Gastrocnemius medialis (tissue), 4 donors: ENCODE data around the gene LRWD1. TPM values are rescaled to one million over a fixed set of nuclear protein-coding genes. Genes with fewer than 3 reads are reported as not detected.
"Not testable (repeated sequence)": the region's sequence is repeated elsewhere in the genome, so short reads cannot be mapped to it uniquely, and the experiment has no call there.

Experiments used
- ATAC-seq, 2 donors: fragments of 150-250 bp; one replicate each; pipeline ENCODE4 v1.9.1; 2016
- DNase-seq, 2 donors: peaks; one replicate each; pipeline ENCODE4 v3.0.0-alpha.2; 2019
- H3K27ac ChIP-seq, 4 donors: fragments of 200-600 bp; sonication (generic); 1 replicate in 1 of 4; 2 replicates in 3 of 4; pipeline ENCODE4 v1.5.1; 2016 to 2018; ENCODE audit warnings: mild to moderate bottlenecking in 2 of 4, moderate library complexity in 1 of 4
- H3K27me3 ChIP-seq, 3 donors: fragments of 200-600 bp; sonication (generic) in 2 of 3; 1 replicate in 1 of 3; 2 replicates in 2 of 3; pipeline versions ENCODE4 v1.5.1 to v1.6.0; 2016 to 2019; ENCODE audit warnings: mild to moderate bottlenecking in 1 of 3, moderate library complexity in 1 of 3
- H3K36me3 ChIP-seq, 2 donors: fragments of 200-600 bp; sonication (generic) in 1 of 2; one replicate each; pipeline ENCODE4 v1.5.1; 2017 to 2018
- H3K4me1 ChIP-seq, 2 donors: fragments of 200-600 bp; sonication (generic) in 1 of 2; one replicate each; pipeline ENCODE4 v1.5.1; 2016 to 2017; ENCODE audit warnings: mild to moderate bottlenecking in 2 of 2
- H3K4me3 ChIP-seq, 4 donors: fragments of 200-600 bp; sonication (generic) in 3 of 4; 1 replicate in 1 of 4; 2 replicates in 3 of 4; pipeline ENCODE4 v1.5.1; 2016 to 2019; ENCODE audit warnings: mild to moderate bottlenecking in 2 of 4
- H3K9me3 ChIP-seq, 3 donors: fragments of 200-600 bp; sonication (generic) in 2 of 3; 1 replicate in 1 of 3; 2 replicates in 2 of 3; pipeline ENCODE4 v1.5.1; 2016 to 2019
- POLR2A ChIP-seq, 2 donors: fragments of 450-650 bp; IDR thresholded peaks; one replicate each; pipeline ENCODE4 v1.6.1; 2017; ENCODE audit warnings: antibody characterized with exemption in 2 of 2, mild to moderate bottlenecking in 2 of 2, moderate library complexity in 2 of 2
- in situ Hi-C, 4 donors: fragments of 200-750 bp; cut with MboI; loops; one replicate each; pipeline versions ENCODE4 v1.15.0 to v1.8.0; 2017; ENCODE audit warnings: low sequenced_read_pairs in 4 of 4
- intact Hi-C: fragments of 100-400 bp; cut with DNase I; formaldehyde crosslinking; loops from one replicate; pipeline ENCODE4 v1.15.1; 2023; ENCODE audit warnings: low total_unique reads
- total RNA-seq, 4 donors: library from RNA; depleted of rRNA; stranded (reverse); fragments of >200 nt; gene quantifications; one replicate each; pipeline versions ENCODE4 v1.1.0 to v1.2.3, GENCODE V29; 2016
- TF ChIP-seq, protein P1 (sequence below), 5 experiments: fragments of 450-650 bp in 3 of 5; fragments of 200-600 bp in 2 of 5; sonication (generic) in 2 of 5; IDR thresholded peaks in 4 of 5; conservative IDR thresholded peaks in 1 of 5; 1 replicate in 4 of 5; 2 replicates in 1 of 5; pipeline ENCODE4 v1.5.1; 2016 to 2019; ENCODE audit warnings: antibody characterized with exemption in 5 of 5, mild to moderate bottlenecking in 3 of 5, moderate library complexity in 3 of 5

The LRWD1 gene
- total RNA-seq, 4 donors from 2014 or later, result 7.5 to 24.5 (median 18.0) TPM

DNA sequence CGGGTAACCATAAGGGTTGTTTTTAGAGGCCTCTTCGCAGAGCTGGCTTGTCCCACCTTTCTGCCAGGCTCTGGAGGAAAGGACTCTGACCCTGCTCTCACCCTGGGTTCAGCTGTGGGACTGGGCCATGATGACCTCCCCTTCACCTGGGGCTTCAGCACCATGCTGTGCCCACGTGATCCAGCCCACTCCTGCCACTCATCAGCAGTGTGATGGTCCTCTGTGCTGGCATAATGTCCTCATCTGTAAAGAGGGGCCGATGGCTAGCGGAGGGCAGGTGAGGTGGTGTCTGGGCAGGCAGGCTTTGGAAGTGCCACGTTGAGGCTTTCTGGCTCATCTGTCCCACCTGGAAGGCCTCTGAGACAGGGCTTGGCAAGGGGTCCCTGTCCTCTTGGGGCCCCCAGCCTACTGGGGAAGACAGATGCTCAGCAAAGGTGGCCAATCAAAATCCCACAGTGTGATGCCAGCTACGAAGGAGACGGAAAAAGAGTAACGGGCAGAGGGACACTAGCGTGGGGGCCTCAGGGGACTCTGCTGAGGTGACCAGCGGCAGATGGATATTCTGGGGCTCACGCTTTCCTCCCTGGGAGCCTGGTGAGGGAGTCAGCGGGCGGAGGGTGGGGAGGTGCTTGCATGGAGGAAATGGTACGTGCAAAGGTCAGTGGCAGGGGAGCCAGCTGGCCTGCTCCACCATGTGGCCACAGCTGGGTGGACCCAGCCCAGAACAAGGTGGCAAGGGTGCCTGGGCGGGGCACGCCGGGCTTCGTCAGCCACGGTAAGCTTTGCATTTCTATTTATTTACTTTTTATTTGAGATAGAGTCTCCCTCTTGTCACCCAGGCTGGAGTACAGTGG is 5.4 kb downstream of the LRWD1 start:
- in situ Hi-C loops, result loop anchor here in 1 of 4 donors (10.0 kb wide), 1 partner anchor 65 kb away; no protein-coding TSS in a partner anchor
- ATAC-seq, result peak in 1 of 2 donors; percentile 24
- TF ChIP-seq, protein P1, sequence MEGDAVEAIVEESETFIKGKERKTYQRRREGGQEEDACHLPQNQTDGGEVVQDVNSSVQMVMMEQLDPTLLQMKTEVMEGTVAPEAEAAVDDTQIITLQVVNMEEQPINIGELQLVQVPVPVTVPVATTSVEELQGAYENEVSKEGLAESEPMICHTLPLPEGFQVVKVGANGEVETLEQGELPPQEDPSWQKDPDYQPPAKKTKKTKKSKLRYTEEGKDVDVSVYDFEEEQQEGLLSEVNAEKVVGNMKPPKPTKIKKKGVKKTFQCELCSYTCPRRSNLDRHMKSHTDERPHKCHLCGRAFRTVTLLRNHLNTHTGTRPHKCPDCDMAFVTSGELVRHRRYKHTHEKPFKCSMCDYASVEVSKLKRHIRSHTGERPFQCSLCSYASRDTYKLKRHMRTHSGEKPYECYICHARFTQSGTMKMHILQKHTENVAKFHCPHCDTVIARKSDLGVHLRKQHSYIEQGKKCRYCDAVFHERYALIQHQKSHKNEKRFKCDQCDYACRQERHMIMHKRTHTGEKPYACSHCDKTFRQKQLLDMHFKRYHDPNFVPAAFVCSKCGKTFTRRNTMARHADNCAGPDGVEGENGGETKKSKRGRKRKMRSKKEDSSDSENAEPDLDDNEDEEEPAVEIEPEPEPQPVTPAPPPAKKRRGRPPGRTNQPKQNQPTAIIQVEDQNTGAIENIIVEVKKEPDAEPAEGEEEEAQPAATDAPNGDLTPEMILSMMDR (IDR thresholded peaks at IDR 0.05 in 4 of 5, conservative IDR thresholded peaks at IDR 0.05 in 1 of 5), result no peak
- TF ChIP-seq POLR2A (IDR thresholded peaks at IDR 0.05), result no peak

DNA sequence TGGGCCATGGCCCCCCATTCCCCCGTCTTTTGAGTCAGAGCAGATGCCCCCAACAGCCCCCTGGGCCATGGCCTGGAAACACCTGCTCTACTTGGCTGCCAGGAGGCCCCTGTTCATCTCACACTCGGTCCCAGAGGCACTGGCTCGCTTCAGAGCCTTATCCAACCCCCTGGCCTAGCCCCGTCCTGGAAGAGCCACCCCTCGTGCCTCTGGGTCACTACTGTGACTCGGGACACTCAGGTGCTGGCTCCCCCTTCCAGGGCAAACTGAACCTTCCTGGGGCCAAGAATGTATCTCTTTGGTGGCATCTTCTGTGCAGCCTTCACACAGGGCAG is 7.0 kb downstream of the LRWD1 start:
- Histone ChIP-seq H3K27ac (peak overlapping the region in 1 of 4 donors; percentile 9), H3K4me1 (peaks cover 0 to 11% of the 10 kb centered on the region in 2 donors), H3K36me3 (peaks cover 0 to 20% of the 10 kb centered on the region in 2 donors), H3K27me3 (no peaks in the 10 kb centered on the region), H3K4me3 (no peak overlapping the region), H3K9me3 (no peaks in the 10 kb centered on the region)
- ATAC-seq (no peak), DNase-seq (no peak)
- intact Hi-C loops (no loop called here), in situ Hi-C loops (no loop called here)
- no peak for TF ChIP-seq POLR2A (IDR thresholded peaks at IDR 0.05)
- TF ChIP-seq, protein P1 (IDR thresholded peaks at IDR 0.05 in 4 of 5, conservative IDR thresholded peaks at IDR 0.05 in 1 of 5), result no peak

More for the DNA sequence above, 5.4 kb downstream of the LRWD1 start:
- no peak overlapping the region for H3K27ac ChIP-seq
- H3K4me1 ChIP-seq, result peaks cover 4 to 21% of the 10 kb centered on the region in 2 donors
- intact Hi-C loops, result no loop called here
- peaks cover 0 to 16% of the 10 kb centered on the region in 2 donors for H3K36me3 ChIP-seq
- peak; percentile 6 to 50 for DNase-seq
- no peaks in the 10 kb centered on the region for H3K9me3 ChIP-seq
- no peak overlapping the region for H3K4me3 ChIP-seq
- no peaks in the 10 kb centered on the region for H3K27me3 ChIP-seq

DNA sequence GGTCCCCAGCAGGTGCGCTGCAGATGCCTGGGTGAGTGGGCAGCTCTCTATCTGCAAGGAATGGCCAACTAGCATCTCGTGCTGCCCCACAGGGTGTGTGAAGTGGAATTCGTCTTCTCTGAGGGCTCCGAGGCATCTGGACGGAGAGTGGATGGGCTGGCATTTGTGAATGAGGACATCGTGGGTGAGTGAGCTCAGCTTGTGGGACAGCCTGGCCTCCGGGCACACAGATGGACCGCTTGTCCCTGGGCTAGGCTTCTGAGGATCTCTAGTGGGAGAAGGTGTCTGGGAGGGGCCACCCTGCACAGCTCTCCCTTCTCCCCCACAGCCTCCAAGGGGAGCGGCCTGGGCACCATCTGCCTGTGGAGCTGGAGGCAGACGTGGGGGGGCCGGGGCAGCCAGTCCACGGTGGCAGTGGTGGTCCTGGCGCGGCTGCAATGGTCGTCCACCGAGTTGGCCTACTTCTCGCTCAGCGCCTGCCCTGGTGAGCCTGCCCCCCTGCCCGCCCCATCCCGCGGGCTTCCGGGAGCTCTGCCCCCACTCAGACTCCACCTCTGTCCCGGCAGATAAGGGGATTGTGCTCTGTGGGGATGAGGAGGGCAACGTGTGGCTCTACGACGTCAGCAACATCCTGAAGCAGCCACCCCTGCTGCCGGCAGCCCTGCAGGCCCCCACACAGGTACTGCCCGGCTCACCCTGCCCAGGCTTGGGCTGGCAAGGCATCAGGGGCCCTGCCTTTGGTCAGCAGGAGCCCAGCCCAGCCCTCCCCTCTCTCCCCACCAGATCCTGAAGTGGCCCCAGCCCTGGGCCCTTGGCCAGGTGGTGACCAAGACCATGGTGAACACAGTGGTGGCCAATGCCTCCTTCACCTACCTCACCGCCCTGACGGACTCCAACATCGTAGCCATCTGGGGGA is 7.6 kb downstream of the LRWD1 start:
- TF ChIP-seq, protein P1 (IDR thresholded peaks at IDR 0.05 in 4 of 5, conservative IDR thresholded peaks at IDR 0.05 in 1 of 5), result no peak
- TF ChIP-seq POLR2A (IDR thresholded peaks at IDR 0.05), result no peak
- intact Hi-C loops, result no loop called here
- peaks cover 0 to 11% of the 10 kb centered on the region in 2 donors for H3K4me1 ChIP-seq
- peak overlapping the region in 1 of 4 donors; percentile 9 for H3K27ac ChIP-seq
- peak; percentile 1 to 15 for DNase-seq
- peaks cover 0 to 20% of the 10 kb centered on the region in 2 donors for H3K36me3 ChIP-seq
- ATAC-seq, result no peak
- H3K27me3 ChIP-seq, result no peaks in the 10 kb centered on the region
- in situ Hi-C loops, result no loop called here
- H3K4me3 ChIP-seq, result no peak overlapping the region
- no peaks in the 10 kb centered on the region for H3K9me3 ChIP-seq

DNA sequence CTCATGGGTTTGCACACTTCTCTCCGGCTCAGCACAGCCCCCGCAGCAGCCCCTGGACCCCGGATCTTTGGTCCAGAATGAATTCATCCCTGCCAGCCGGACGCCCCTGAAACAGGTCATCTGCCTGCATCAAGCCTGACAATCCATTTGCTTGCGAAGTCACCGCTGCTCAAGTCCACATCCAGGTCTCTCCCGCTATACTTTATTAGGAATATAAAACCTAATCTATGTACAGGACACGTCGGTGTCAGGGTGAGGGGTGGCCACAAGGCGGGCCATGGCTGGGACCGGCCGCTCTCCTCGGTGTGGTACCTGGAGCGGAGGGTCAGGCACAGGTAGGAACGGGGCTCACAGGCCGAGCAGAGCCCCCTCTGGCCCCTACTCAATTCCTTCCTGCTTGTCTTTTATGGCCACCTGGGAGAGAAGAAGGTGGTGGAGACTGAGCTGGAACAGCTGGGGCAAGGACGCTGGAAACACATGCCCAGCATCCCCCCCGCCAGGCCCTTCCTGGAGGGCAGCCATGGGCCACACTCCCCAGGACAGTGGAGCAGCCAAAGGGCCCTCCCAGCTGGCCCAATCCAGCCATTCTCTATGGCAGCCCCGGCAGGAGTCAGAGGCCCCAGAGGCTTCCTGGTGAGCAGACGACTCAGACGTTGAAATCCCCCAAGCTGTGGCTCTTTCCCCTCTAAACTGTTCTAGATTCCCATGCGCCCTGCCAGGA is 8.6 kb downstream of the LRWD1 start:
- in situ Hi-C loops (no loop called here), intact Hi-C loops (no loop called here)
- H3K4me3 ChIP-seq, result no peak overlapping the region
- peaks cover 0 to 20% of the 10 kb centered on the region in 2 donors for H3K36me3 ChIP-seq
- H3K4me1 ChIP-seq, result peaks cover 0 to 11% of the 10 kb centered on the region in 2 donors
- H3K9me3 ChIP-seq, result no peaks in the 10 kb centered on the region
- H3K27me3 ChIP-seq, result no peaks in the 10 kb centered on the region
- peak overlapping the region in 1 of 4 donors; percentile 10 for H3K27ac ChIP-seq
- DNase-seq (peak; percentile 2 to 48), ATAC-seq (no peak)
- TF ChIP-seq, protein P1 (IDR thresholded peaks at IDR 0.05 in 4 of 5, conservative IDR thresholded peaks at IDR 0.05 in 1 of 5), result no peak
- no peak for TF ChIP-seq POLR2A (IDR thresholded peaks at IDR 0.05)

GRCh38 chr7:102474116-102474515 is 9.3 kb downstream of the LRWD1 start:
- Histone ChIP-seq H3K4me1 (peaks cover 0 to 11% of the 10 kb centered on the region in 2 donors), H3K36me3 (peaks cover 0 to 20% of the 10 kb centered on the region in 2 donors)
- H3K9me3 ChIP-seq, in situ Hi-C loops, H3K27ac ChIP-seq, H3K27me3 ChIP-seq, ATAC-seq, H3K4me3 ChIP-seq, intact Hi-C loops: not testable (repeated sequence)
- peak; percentile 1 to 10 for DNase-seq

- H3K27me3 ChIP-seq, H3K9me3 ChIP-seq, intact Hi-C loops, ATAC-seq, H3K27ac ChIP-seq, H3K4me3 ChIP-seq, in situ Hi-C loops: not testable (repeated sequence)
- DNase-seq, result peak in 1 of 2 donors; percentile 11
- Histone ChIP-seq H3K4me1 (peaks cover 0 to 11% of the 10 kb centered on the region in 2 donors), H3K36me3 (peaks cover 0 to 20% of the 10 kb centered on the region in 2 donors)
Measured at GRCh38 chr7:102474736-102475435, 10.1 kb downstream of the LRWD1 start.
